Mucosa of rectum (tissue), 2 donors: ENCODE data around the gene VANGL2.

ENCODE experiments used
- H3K27ac ChIP-seq, 2 donors: one replicate each; pipeline ENCODE4 v1.7.0; 2013; ENCODE audit warnings: inconsistent platforms in 2 of 2, low read depth in 2 of 2, low read length in 2 of 2
- H3K27me3 ChIP-seq, 2 donors: one replicate each; pipeline ENCODE4 v1.7.0; 2013; ENCODE audit warnings: low read length in 2 of 2; ENCODE audit not compliant: control insufficient read depth in 2 of 2, insufficient read depth in 2 of 2
- H3K36me3 ChIP-seq, 2 donors: one replicate each; pipeline ENCODE4 v1.7.0; 2013; ENCODE audit warnings: low read length in 2 of 2; ENCODE audit not compliant: control insufficient read depth in 2 of 2, insufficient read depth in 2 of 2
- H3K4me1 ChIP-seq, 2 donors: one replicate each; pipeline ENCODE4 v1.7.0; 2013; ENCODE audit warnings: low read length in 2 of 2, mild to moderate bottlenecking in 1 of 2; ENCODE audit not compliant: control insufficient read depth in 2 of 2, insufficient read depth in 2 of 2
- H3K4me3 ChIP-seq, 2 donors: one replicate each; pipeline ENCODE4 v1.7.0; 2013; ENCODE audit warnings: low read length in 2 of 2
- H3K9ac ChIP-seq, 2 donors: one replicate each; pipeline ENCODE4 v1.7.0; 2013; ENCODE audit warnings: low read length in 2 of 2, low read depth in 1 of 2, mild to moderate bottlenecking in 1 of 2
- H3K9me3 ChIP-seq, 2 donors: one replicate each; pipeline ENCODE4 v1.7.0; 2013; ENCODE audit warnings: low read length in 2 of 2; ENCODE audit not compliant: control insufficient read depth in 2 of 2
- donor health status: healthy.
- donor health status: Normal muscosa, but diverticular disease.

Gene VANGL2

GRCh38 chr1:160413716-160414115, 13.4 kb downstream of the VANGL2 start:
- Histone ChIP-seq H3K36me3 (no peaks in the 10 kb centered on the region), H3K9me3 (no peaks in the 10 kb centered on the region), H3K4me1 (peaks cover 0 to 2% of the 10 kb centered on the region in 2 donors), H3K9ac (no peak overlapping the region), H3K27ac (no peak overlapping the region), H3K27me3 (no peaks in the 10 kb centered on the region), H3K4me3 (no peak overlapping the region)

GRCh38 chr1:160414881-160415280, 14.5 kb downstream of the VANGL2 start:
- no peak overlapping the region for H3K27ac ChIP-seq
- H3K36me3 ChIP-seq: no peaks in the 10 kb centered on the region

GRCh38 chr1:160415696-160416290, 15.4 kb downstream of the VANGL2 start:
- H3K36me3 ChIP-seq: peaks cover 0 to 4% of the 10 kb centered on the region in 2 donors
- H3K27me3 ChIP-seq: no peaks in the 10 kb centered on the region
- H3K9me3 ChIP-seq: no peaks in the 10 kb centered on the region
- no peak overlapping the region for H3K4me3 ChIP-seq
- H3K9ac ChIP-seq: no peak overlapping the region
- H3K27ac ChIP-seq: no peak overlapping the region
- H3K4me1 ChIP-seq: peaks cover 0 to 2% of the 10 kb centered on the region in 2 donors

More at GRCh38 chr1:160414881-160415280, 14.5 kb downstream of the VANGL2 start:
- H3K9me3 ChIP-seq: no peaks in the 10 kb centered on the region
- H3K4me1 ChIP-seq: peaks cover 0 to 2% of the 10 kb centered on the region in 2 donors
- H3K27me3 ChIP-seq: no peaks in the 10 kb centered on the region
- H3K9ac ChIP-seq: no peak overlapping the region
- H3K4me3 ChIP-seq: no peak overlapping the region

GRCh38 chr1:160416369-160416768, 16.0 kb downstream of the VANGL2 start:
- no peak overlapping the region for H3K9ac ChIP-seq
- H3K36me3 ChIP-seq: peaks cover 0 to 4% of the 10 kb centered on the region in 2 donors
- H3K9me3 ChIP-seq: no peaks in the 10 kb centered on the region
- H3K4me1 ChIP-seq: peaks cover 0 to 2% of the 10 kb centered on the region in 2 donors
- no peak overlapping the region for H3K27ac ChIP-seq
- no peak overlapping the region for H3K4me3 ChIP-seq
- H3K27me3 ChIP-seq: no peaks in the 10 kb centered on the region

- Histone ChIP-seq H3K9me3 (no peaks in the 10 kb centered on the region), H3K9ac (no peak overlapping the region), H3K36me3 (peaks cover 0 to 4% of the 10 kb centered on the region in 2 donors), H3K4me3 (no peak overlapping the region), H3K27me3 (no peaks in the 10 kb centered on the region), H3K27ac (no peak overlapping the region), H3K4me1 (no peaks in the 10 kb centered on the region)
These were observed 18.1 kb downstream of the VANGL2 start for GRCh38 chr1:160418483-160418882.

GRCh38 chr1:160419150-160419837, 18.9 kb downstream of the VANGL2 start:
- Histone ChIP-seq H3K4me3 (no peak overlapping the region), H3K27ac (no peak overlapping the region), H3K27me3 (no peaks in the 10 kb centered on the region), H3K9ac (no peak overlapping the region), H3K4me1 (no peaks in the 10 kb centered on the region), H3K9me3 (no peaks in the 10 kb centered on the region), H3K36me3 (peaks cover 2 to 5% of the 10 kb centered on the region in 2 donors)

GRCh38 chr1:160419838-160420169, 19.4 kb downstream of the VANGL2 start:
- no peak overlapping the region for H3K27ac ChIP-seq
- no peaks in the 10 kb centered on the region for H3K4me1 ChIP-seq
- peaks cover 2 to 9% of the 10 kb centered on the region in 2 donors for H3K36me3 ChIP-seq
- no peaks in the 10 kb centered on the region for H3K27me3 ChIP-seq
- H3K4me3 ChIP-seq: no peak overlapping the region
- no peak overlapping the region for H3K9ac ChIP-seq
- H3K9me3 ChIP-seq: no peaks in the 10 kb centered on the region

GRCh38 chr1:160420881-160421842, 20.8 kb downstream of the VANGL2 start:
- Histone ChIP-seq H3K27ac (no peak overlapping the region), H3K4me1 (no peaks in the 10 kb centered on the region), H3K9ac (no peak overlapping the region), H3K9me3 (no peaks in the 10 kb centered on the region), H3K4me3 (no peak overlapping the region), H3K36me3 (peaks cover 2 to 13% of the 10 kb centered on the region in 2 donors), H3K27me3 (no peaks in the 10 kb centered on the region)

- Histone ChIP-seq H3K36me3 (peaks cover 2 to 16% of the 10 kb centered on the region in 2 donors), H3K4me3 (no peak overlapping the region), H3K4me1 (no peaks in the 10 kb centered on the region), H3K9ac (no peak overlapping the region), H3K27me3 (no peaks in the 10 kb centered on the region), H3K9me3 (no peaks in the 10 kb centered on the region), H3K27ac (no peak overlapping the region)
These were observed 21.5 kb downstream of the VANGL2 start for GRCh38 chr1:160421881-160422280.

- peaks cover 2 to 20% of the 10 kb centered on the region in 2 donors for H3K36me3 ChIP-seq
- H3K9me3 ChIP-seq: no peaks in the 10 kb centered on the region
- no peak overlapping the region for H3K4me3 ChIP-seq
- no peak overlapping the region for H3K27ac ChIP-seq
- H3K4me1 ChIP-seq: peaks cover 6 to 9% of the 10 kb centered on the region in 2 donors
- H3K9ac ChIP-seq: no peak overlapping the region
- H3K27me3 ChIP-seq: no peaks in the 10 kb centered on the region
These were observed 23.6 kb downstream of the VANGL2 start for GRCh38 chr1:160423966-160424365.
